HEK293 (cell line): ENCODE measurements around the gene ELFN1.

ENCODE experiments used
- CTCF ChIA-PET: fragments of 350-600 bp; formaldehyde crosslinking; extraction: SDS; loops from one replicate; lab custom pipeline; 2021; ENCODE audit warnings: antibody characterized with exemption; lab: Yijun Ruan, JAX
- POLR2A ChIA-PET: fragments of 300-600 bp; formaldehyde crosslinking; extraction: SDS; loops from one replicate; lab custom pipeline; 2020; ENCODE audit warnings: antibody characterized with exemption, inconsistent platforms; lab: Yijun Ruan, JAX
- H3K27ac ChIP-seq: fragments of 200-500 bp; sonication (Bioruptor generic); 2 replicates; pipeline ENCODE4 v1.5.1; 2014; ENCODE audit warnings: low read depth, low read length, control low read depth, inconsistent platforms; ENCODE audit errors: extremely low read depth
- H3K36me3 ChIP-seq, 2 experiments: fragments of 200-500 bp in 1 of 2; sonication (Bioruptor generic) in 1 of 2; 1 replicate in 1 of 2; 2 replicates in 1 of 2; pipeline ENCODE4 v1.5.1; 2014 to 2017; ENCODE audit warnings: inconsistent platforms in 2 of 2, low read length in 2 of 2; ENCODE audit not compliant: control insufficient read depth in 2 of 2, insufficient read depth in 1 of 2
- H3K4me1 ChIP-seq: fragments of 200-500 bp; sonication (Bioruptor generic); 2 replicates; pipeline ENCODE4 v1.5.1; 2014; ENCODE audit warnings: mild to moderate bottlenecking, low read length, inconsistent platforms; ENCODE audit not compliant: control insufficient read depth, insufficient read depth
- H3K4me3 ChIP-seq: 2 replicates; pipeline ENCODE4 v1.5.1; 2011; ENCODE audit warnings: low read depth, mild to moderate bottlenecking, control low read depth, low read length, moderate library complexity
- H3K9me3 ChIP-seq: fragments of 200-500 bp; sonication (Bioruptor generic); 2 replicates; pipeline ENCODE4 v1.5.1; 2014; ENCODE audit warnings: low read depth, low read length, inconsistent platforms; ENCODE audit not compliant: control insufficient read depth, insufficient read depth
- BCL11B ChIP-seq: fragments of 450-650 bp; formaldehyde crosslinking; IDR thresholded peaks from 2 replicates; pipeline ENCODE4 v1.5.1; 2016; ENCODE audit warnings: low read depth, missing biosample characterization, missing genetic modification characterization
- KLF16 ChIP-seq: fragments of 450-650 bp; formaldehyde crosslinking; IDR thresholded peaks from 2 replicates; pipeline ENCODE4 v1.5.1; 2017; ENCODE audit warnings: missing biosample characterization, missing genetic modification characterization
- ZNF16 ChIP-seq: fragments of 450-650 bp; formaldehyde crosslinking; IDR thresholded peaks from 2 replicates; pipeline ENCODE4 v1.5.1; 2016; ENCODE audit warnings: low read depth, missing biosample characterization, missing genetic modification characterization
- ZNF184 ChIP-seq: fragments of 450-650 bp; IDR thresholded peaks from 2 replicates; pipeline ENCODE4 v1.5.1; 2018; ENCODE audit warnings: missing biosample characterization, mild to moderate bottlenecking, missing genetic modification characterization
- ZNF214 ChIP-seq: fragments of 450-650 bp; formaldehyde crosslinking; IDR thresholded peaks from 2 replicates; pipeline ENCODE4 v1.5.1; 2017; ENCODE audit warnings: missing biosample characterization, mild to moderate bottlenecking, missing genetic modification characterization, borderline replicate concordance
- ZNF274 ChIP-seq, 2 experiments: fragments of 200-500 bp in 1 of 2; fragments of 450-650 bp in 1 of 2; sonication (Bioruptor generic) in 1 of 2; formaldehyde crosslinking in 1 of 2; IDR thresholded peaks; 2 replicates each; pipeline versions ENCODE4 v1.5.1 to v1.6.1; 2014 to 2016; ENCODE audit warnings: borderline replicate concordance in 1 of 2, inconsistent platforms in 1 of 2, low read length in 1 of 2, missing biosample characterization in 1 of 2, missing genetic modification characterization in 1 of 2
- ZNF391 ChIP-seq: fragments of 450-650 bp; formaldehyde crosslinking; IDR thresholded peaks from 2 replicates; pipeline ENCODE4 v1.5.1; 2016; ENCODE audit warnings: low read depth, missing biosample characterization, missing genetic modification characterization, borderline replicate concordance
- ZNF549 ChIP-seq: fragments of 450-650 bp; IDR thresholded peaks from 2 replicates; pipeline ENCODE4 v1.5.1; 2018; ENCODE audit warnings: missing biosample characterization, missing genetic modification characterization, mild to moderate bottlenecking, inconsistent platforms, moderate library complexity
- ZNF768 ChIP-seq: fragments of 450-650 bp; formaldehyde crosslinking; IDR thresholded peaks from 2 replicates; pipeline ENCODE4 v1.5.1; 2018; ENCODE audit warnings: missing biosample characterization, mild to moderate bottlenecking, missing genetic modification characterization
- ZSCAN16 ChIP-seq: fragments of 450-650 bp; formaldehyde crosslinking; IDR thresholded peaks from 2 replicates; pipeline ENCODE4 v1.5.1; 2016; ENCODE audit warnings: missing biosample characterization, missing genetic modification characterization
- TF ChIP-seq, protein P1 (sequence below): fragments of 450-650 bp; formaldehyde crosslinking; IDR thresholded peaks from 2 replicates; pipeline ENCODE4 v1.5.1; 2016; ENCODE audit warnings: missing biosample characterization, missing genetic modification characterization
- TF ChIP-seq, protein P2 (sequence below): fragments of 450-650 bp; IDR thresholded peaks from 2 replicates; pipeline ENCODE4 v1.5.1; 2018; ENCODE audit warnings: missing biosample characterization, mild to moderate bottlenecking, missing genetic modification characterization
- TF ChIP-seq, protein P3 (sequence below): fragments of 450-650 bp; formaldehyde crosslinking; IDR thresholded peaks from 2 replicates; pipeline ENCODE4 v1.5.1; 2017; ENCODE audit warnings: missing biosample characterization, missing genetic modification characterization
- TF ChIP-seq, protein P4 (sequence below): fragments of 450-650 bp; formaldehyde crosslinking; IDR thresholded peaks from 2 replicates; pipeline ENCODE4 v1.5.1; 2016; ENCODE audit warnings: missing biosample characterization, missing genetic modification characterization
- TF ChIP-seq, protein P5 (sequence below): fragments of 450-650 bp; formaldehyde crosslinking; IDR thresholded peaks from 2 replicates; pipeline ENCODE4 v1.5.1; 2016; ENCODE audit warnings: missing biosample characterization, missing genetic modification characterization
- TF ChIP-seq, protein P6 (sequence below): fragments of 450-650 bp; formaldehyde crosslinking; IDR thresholded peaks from 2 replicates; pipeline ENCODE4 v1.5.1; 2016; ENCODE audit warnings: missing biosample characterization, missing genetic modification characterization, borderline replicate concordance
- TF ChIP-seq, protein P7 (sequence below): fragments of 450-650 bp; formaldehyde crosslinking; optimal IDR thresholded peaks from 2 replicates; pipeline ENCODE3; 2016; ENCODE audit warnings: missing biosample characterization, mild to moderate bottlenecking, missing genetic modification characterization

Gene ELFN1

DNA sequence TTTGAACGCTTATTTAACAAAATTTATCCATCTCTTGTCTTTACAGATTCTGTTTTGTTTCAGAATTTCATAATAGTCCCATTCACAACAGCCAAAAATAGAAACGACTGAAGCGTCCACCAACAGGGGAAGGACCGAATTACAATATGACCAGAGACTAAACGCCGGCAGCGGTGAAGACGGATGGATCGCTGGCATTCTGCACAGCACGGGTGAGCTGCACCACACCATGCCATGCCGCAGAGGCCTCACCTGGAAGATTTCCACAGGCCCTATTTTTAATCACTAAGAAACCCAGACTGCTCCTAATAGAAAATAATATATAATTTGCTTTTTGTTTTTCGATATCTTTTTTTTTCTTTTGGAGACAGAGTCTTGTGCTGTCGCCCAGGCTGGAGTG lies 91.0 kb downstream of the ELFN1 start (continued):
- TF ChIP-seq, protein P1, sequence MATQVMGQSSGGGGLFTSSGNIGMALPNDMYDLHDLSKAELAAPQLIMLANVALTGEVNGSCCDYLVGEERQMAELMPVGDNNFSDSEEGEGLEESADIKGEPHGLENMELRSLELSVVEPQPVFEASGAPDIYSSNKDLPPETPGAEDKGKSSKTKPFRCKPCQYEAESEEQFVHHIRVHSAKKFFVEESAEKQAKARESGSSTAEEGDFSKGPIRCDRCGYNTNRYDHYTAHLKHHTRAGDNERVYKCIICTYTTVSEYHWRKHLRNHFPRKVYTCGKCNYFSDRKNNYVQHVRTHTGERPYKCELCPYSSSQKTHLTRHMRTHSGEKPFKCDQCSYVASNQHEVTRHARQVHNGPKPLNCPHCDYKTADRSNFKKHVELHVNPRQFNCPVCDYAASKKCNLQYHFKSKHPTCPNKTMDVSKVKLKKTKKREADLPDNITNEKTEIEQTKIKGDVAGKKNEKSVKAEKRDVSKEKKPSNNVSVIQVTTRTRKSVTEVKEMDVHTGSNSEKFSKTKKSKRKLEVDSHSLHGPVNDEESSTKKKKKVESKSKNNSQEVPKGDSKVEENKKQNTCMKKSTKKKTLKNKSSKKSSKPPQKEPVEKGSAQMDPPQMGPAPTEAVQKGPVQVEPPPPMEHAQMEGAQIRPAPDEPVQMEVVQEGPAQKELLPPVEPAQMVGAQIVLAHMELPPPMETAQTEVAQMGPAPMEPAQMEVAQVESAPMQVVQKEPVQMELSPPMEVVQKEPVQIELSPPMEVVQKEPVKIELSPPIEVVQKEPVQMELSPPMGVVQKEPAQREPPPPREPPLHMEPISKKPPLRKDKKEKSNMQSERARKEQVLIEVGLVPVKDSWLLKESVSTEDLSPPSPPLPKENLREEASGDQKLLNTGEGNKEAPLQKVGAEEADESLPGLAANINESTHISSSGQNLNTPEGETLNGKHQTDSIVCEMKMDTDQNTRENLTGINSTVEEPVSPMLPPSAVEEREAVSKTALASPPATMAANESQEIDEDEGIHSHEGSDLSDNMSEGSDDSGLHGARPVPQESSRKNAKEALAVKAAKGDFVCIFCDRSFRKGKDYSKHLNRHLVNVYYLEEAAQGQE: no peak
- TF ChIP-seq KLF16 (tag by site-specific recombination) (no peak), ZNF768 (tag by site-specific recombination) (no peak)
- TF ChIP-seq, all 188 proteins: peak for 0

DNA sequence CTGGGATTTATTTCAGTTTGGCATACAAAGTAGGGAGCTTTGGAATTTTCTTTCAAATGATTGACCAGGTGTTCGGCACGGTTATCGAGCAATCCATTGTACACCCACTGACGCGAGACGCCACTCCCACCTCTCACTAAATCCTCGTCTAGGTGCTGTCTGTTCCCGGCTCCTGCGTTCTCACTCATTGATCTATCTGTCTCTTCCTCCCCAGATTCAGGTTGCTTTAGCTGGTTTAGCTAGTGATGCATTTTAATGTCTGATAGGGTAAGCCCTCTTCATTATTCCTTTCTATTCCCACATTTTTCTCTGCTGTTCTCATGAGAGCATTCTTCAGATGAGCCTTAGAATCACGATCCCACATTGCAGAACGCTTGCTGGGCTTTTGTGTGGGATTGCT lies 91.7 kb downstream of the ELFN1 start:
- no peak overlapping the region for H3K27ac ChIP-seq
- CTCF ChIA-PET: interaction anchor here (0.6 kb wide), 1 partner anchor 448 kb away, joined by 3 read pairs; no protein-coding TSS in a partner anchor
- POLR2A ChIA-PET: no interaction called here
- TF ChIP-seq, protein P2, sequence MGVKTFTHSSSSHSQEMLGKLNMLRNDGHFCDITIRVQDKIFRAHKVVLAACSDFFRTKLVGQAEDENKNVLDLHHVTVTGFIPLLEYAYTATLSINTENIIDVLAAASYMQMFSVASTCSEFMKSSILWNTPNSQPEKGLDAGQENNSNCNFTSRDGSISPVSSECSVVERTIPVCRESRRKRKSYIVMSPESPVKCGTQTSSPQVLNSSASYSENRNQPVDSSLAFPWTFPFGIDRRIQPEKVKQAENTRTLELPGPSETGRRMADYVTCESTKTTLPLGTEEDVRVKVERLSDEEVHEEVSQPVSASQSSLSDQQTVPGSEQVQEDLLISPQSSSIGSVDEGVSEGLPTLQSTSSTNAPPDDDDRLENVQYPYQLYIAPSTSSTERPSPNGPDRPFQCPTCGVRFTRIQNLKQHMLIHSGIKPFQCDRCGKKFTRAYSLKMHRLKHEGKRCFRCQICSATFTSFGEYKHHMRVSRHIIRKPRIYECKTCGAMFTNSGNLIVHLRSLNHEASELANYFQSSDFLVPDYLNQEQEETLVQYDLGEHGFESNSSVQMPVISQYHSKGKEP (tag by site-specific recombination): no peak
- TF ChIP-seq, protein P3, sequence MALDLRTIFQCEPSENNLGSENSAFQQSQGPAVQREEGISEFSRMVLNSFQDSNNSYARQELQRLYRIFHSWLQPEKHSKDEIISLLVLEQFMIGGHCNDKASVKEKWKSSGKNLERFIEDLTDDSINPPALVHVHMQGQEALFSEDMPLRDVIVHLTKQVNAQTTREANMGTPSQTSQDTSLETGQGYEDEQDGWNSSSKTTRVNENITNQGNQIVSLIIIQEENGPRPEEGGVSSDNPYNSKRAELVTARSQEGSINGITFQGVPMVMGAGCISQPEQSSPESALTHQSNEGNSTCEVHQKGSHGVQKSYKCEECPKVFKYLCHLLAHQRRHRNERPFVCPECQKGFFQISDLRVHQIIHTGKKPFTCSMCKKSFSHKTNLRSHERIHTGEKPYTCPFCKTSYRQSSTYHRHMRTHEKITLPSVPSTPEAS (tag by site-specific recombination): no peak
- TF ChIP-seq BCL11B: no peak
- TF ChIP-seq, protein P4, sequence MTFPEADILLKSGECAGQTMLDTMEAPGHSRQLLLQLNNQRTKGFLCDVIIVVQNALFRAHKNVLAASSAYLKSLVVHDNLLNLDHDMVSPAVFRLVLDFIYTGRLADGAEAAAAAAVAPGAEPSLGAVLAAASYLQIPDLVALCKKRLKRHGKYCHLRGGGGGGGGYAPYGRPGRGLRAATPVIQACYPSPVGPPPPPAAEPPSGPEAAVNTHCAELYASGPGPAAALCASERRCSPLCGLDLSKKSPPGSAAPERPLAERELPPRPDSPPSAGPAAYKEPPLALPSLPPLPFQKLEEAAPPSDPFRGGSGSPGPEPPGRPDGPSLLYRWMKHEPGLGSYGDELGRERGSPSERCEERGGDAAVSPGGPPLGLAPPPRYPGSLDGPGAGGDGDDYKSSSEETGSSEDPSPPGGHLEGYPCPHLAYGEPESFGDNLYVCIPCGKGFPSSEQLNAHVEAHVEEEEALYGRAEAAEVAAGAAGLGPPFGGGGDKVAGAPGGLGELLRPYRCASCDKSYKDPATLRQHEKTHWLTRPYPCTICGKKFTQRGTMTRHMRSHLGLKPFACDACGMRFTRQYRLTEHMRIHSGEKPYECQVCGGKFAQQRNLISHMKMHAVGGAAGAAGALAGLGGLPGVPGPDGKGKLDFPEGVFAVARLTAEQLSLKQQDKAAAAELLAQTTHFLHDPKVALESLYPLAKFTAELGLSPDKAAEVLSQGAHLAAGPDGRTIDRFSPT: no peak
- no peak for TF ChIP-seq ZNF16 (tag by site-specific recombination)
- TF ChIP-seq ZSCAN16 (tag by site-specific recombination): no peak
- TF ChIP-seq ZNF274 (IDR thresholded peaks at IDR 0.05; ENCODE audit: low read length): no peak
- TF ChIP-seq ZNF274 (tag by site-specific recombination; IDR thresholded peaks at IDR 0.05; ENCODE audit: borderline replicate concordance): no peak
- no peak for TF ChIP-seq ZNF549
- TF ChIP-seq, protein P5, sequence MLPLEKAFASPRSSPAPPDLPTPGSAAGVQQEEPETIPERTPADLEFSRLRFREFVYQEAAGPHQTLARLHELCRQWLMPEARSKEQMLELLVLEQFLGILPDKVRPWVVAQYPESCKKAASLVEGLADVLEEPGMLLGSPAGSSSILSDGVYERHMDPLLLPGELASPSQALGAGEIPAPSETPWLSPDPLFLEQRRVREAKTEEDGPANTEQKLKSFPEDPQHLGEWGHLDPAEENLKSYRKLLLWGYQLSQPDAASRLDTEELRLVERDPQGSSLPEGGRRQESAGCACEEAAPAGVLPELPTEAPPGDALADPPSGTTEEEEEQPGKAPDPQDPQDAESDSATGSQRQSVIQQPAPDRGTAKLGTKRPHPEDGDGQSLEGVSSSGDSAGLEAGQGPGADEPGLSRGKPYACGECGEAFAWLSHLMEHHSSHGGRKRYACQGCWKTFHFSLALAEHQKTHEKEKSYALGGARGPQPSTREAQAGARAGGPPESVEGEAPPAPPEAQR (tag by site-specific recombination): no peak
- no peak for TF ChIP-seq ZNF184
- TF ChIP-seq, protein P6, sequence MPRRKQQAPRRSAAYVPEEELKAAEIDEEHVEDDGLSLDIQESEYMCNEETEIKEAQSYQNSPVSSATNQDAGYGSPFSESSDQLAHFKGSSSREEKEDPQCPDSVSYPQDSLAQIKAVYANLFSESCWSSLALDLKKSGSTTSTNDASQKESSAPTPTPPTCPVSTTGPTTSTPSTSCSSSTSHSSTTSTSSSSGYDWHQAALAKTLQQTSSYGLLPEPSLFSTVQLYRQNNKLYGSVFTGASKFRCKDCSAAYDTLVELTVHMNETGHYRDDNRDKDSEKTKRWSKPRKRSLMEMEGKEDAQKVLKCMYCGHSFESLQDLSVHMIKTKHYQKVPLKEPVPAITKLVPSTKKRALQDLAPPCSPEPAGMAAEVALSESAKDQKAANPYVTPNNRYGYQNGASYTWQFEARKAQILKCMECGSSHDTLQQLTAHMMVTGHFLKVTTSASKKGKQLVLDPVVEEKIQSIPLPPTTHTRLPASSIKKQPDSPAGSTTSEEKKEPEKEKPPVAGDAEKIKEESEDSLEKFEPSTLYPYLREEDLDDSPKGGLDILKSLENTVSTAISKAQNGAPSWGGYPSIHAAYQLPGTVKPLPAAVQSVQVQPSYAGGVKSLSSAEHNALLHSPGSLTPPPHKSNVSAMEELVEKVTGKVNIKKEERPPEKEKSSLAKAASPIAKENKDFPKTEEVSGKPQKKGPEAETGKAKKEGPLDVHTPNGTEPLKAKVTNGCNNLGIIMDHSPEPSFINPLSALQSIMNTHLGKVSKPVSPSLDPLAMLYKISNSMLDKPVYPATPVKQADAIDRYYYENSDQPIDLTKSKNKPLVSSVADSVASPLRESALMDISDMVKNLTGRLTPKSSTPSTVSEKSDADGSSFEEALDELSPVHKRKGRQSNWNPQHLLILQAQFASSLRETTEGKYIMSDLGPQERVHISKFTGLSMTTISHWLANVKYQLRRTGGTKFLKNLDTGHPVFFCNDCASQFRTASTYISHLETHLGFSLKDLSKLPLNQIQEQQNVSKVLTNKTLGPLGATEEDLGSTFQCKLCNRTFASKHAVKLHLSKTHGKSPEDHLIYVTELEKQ (tag by site-specific recombination): no peak
- TF ChIP-seq ZNF214 (tag by site-specific recombination): no peak
- TF ChIP-seq ZNF391 (tag by site-specific recombination): no peak
- TF ChIP-seq, protein P7, sequence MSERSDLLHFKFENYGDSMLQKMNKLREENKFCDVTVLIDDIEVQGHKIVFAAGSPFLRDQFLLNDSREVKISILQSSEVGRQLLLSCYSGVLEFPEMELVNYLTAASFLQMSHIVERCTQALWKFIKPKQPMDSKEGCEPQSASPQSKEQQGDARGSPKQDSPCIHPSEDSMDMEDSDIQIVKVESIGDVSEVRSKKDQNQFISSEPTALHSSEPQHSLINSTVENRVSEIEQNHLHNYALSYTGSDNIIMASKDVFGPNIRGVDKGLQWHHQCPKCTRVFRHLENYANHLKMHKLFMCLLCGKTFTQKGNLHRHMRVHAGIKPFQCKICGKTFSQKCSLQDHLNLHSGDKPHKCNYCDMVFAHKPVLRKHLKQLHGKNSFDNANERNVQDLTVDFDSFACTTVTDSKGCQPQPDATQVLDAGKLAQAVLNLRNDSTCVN: no peak
- TF ChIP-seq, all 188 proteins: peak for 0
- H3K9me3 ChIP-seq: no peaks in the 10 kb centered on the region
- H3K4me3 ChIP-seq: no peak overlapping the region
- no peaks in the 10 kb centered on the region for H3K4me1 ChIP-seq
- no peaks in the 10 kb centered on the region for H3K36me3 ChIP-seq
